Stimulated activated CD4-positive, alpha-beta T cell treated with anti-CD3 and anti-CD28 coated beads, Interleukin-15, amount 100 ng/mL, for 48 hours (primary cell): ENCODE results near the gene MRTO4.
A peak's percentile ranks its signal among the peaks of the same experiment; 100 is the strongest.
"Not testable (repeated sequence)": the region's sequence is repeated elsewhere in the genome, so short reads cannot be mapped to it uniquely, and the experiment has no call there.

Experiments
- DNase-seq, 2 donors: peaks; one replicate each; pipeline ENCODE4 v3.0.0-alpha.2; 2020; ENCODE audit warnings: low read depth in 2 of 2

The MRTO4 gene

DNA sequence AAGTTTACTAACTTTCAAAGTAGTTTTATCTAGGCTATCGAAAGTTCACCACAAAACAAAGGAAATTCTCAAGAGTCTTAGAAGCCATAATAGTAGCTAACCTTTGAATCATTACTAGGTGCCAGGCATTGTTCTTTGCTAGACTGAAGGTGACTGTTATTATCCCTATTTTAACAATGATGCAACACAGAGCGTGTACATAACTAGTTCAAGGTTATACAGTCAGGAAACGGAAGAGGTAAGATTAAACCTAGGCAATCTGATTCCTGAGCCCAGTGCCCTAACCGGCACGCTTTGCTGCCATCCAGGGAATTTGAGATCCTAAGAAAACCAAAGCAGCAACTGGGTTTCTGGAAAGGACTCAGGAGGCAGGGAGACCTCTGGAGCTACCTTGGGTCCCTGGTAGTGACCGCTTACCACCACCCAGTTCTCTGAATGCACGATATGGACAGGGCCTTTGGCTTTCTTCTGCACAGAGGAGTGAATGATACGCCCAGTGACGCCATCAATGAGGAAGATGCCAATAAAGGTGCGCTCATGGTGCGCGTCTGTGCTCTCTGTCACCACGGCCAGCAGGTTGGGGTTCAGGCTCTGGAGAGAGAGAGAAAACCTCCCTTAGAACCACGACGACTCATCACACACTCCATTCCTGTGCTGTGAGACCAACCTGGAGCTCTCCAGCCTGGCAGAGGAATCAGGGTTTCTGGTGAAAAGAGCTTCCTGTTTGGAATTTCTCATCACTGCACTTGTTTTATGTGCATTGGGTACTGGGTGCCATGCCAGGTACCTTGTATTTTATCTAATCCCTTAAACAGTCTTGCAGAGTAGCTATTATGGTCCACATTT lies 28.4 kb upstream of the MRTO4 start:
- DNase-seq, result no peak

DNA sequence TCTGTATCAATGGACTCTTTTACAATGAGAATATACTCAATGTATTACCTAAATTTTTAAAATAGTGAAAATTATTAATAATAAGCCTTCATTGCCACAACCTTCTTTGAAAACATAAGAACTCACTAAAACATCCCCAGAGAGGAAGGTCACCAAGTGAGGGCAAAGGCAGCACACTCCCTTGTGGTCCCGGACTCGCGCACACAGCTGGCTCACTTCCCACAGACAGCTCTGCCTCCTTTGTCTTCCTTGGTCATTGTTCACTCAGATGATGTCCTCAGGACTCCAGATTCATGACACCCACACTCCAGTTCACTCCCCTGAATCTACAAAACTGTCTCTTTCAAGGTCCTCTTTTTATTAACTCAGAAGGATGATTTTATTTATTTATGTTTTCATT lies 22.4 kb upstream of the MRTO4 start:
- DNase-seq, result no peak

GRCh38 chr1:19229828-19230325 lies 21.7 kb upstream of the MRTO4 start:
- DNase-seq, result no peak

DNA sequence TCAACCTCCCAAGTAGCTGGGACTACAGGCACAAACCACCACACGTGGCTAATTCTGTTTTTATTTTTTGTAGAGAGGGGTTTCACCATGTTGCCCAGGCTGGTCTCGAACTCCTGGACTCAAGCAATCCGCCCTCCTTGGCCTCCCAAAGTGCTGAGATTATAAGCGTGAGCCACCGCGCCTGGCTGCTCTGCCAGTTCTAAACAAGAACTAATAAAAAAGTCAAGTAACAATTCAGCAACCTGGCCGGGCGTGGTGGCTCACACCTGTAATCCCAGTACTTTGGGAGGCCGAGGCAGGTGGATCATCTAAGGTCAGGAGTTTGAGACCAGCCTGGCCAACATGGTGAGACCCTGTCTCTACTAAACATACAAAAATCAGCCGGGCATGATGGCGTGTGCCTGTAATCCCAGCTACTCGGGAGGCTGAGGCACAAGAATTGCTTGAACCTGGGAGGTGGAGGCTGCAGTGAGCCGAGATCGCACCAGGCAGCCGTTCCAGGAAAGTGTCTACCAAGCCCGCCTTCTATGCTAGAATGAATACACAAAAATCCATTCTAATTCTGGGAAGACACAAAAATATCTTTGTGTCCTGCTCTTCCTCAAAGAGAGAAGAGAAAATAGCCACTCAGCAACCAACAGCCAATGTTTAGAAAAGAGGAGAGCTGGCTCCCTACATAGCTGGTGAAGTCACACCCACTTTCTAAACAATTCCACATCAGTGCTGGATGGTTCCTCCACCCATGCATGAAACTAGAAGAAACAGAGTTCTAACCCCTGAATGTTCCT lies 19.7 kb upstream of the MRTO4 start:
- not testable (repeated sequence) for DNase-seq

- DNase-seq, result no peak
Observed at GRCh38 chr1:19232524-19232846, 19.1 kb upstream of the MRTO4 start.

- DNase-seq, result no peak
Observed at GRCh38 chr1:19234224-19234623, 17.4 kb upstream of the MRTO4 start.

DNA sequence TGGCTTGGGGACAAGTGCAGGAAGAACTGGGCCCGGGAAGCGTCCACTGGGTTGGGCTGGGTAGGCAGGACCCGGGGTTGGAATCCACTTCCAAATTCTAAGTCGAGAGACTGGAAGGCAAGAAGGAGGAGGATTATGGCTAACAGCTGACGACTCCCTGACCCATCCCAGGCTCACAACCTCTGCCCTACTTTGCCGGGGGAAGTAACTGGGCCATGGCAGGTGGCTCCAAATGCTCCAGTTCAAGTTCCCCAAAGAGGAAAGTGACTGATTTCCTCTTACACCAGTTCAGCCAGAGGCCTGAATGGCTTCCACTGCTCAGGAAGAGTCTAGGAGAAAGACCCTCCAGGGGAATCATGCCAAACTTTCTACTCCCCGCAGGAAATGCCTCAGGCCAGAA lies 11.7 kb upstream of the MRTO4 start:
- no peak for DNase-seq

DNA sequence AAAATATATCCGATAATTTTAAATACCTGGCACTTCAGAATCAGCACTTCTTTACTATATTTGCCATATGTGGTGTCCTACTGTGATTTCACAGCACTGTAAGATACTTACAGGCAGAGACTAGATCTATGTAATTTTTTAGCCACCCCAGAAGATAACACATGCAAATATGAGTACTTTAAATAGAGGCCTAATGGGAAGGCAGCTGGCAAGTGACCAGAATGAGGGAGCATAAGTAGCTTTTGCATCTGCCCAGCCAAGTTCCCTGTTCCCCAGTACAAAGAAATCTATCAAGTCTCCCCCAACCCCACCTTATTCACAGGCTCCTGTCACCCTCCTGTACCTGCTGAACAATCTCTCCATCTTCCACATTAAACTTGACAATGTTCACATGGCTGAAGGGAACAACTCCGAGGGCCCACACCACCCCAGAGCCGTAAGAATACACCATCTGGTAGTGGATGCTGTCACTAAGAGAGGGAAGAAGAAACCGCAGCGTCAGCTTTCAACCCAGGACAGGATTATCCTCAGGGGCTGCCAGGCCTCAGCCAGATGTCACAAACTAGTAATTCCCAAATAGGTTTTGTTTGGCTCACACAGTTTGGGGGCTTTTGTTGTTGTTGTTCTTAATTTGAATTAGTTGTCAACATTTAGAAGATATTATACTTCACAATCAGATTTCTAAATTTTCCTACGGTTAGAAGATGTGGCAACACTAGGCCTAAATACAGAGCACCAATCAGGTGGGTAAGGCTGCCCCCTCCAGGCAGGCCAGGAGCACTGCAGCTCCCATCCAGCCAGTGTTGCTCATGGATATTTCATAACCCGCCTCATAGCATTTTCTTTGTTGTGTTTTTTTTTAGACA lies 10.7 kb upstream of the MRTO4 start:
- DNase-seq, result peak; percentile 46 to 67

DNA sequence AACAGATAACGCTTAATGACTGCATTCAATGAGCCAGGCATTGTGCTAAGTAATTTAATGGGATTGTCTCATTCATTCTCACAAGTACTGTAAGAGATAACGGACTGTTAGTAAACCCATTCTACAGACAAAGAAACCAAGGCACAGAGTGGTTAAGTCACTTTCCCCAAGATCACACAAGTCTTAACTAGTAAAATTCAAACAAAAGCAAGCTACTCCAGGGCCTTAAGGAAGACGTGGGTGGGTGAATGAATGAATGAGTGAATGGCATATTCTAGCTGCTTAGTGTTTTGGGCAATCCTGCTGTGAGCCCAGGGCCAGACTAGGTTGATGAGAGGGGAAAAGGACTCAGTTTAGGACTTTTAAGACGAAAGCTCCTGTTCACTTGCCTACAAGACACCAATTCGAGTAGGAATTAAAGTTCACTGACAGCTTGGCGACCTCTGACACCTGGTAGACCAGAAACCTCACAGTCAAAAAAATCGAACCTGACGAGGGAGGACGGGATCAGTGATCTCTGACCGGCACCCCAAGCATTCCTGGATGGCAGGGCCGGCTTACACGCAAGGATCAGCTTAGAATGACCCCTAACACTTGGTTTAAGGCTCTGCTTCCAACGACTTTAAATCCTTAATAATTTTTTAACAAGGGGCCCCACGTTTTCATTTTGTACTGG lies 838 bp upstream of the MRTO4 start:
- DNase-seq, result no peak

- DNase-seq, result no peak
Observed at GRCh38 chr1:19254416-19254815, 2.8 kb downstream of the MRTO4 start.

DNA sequence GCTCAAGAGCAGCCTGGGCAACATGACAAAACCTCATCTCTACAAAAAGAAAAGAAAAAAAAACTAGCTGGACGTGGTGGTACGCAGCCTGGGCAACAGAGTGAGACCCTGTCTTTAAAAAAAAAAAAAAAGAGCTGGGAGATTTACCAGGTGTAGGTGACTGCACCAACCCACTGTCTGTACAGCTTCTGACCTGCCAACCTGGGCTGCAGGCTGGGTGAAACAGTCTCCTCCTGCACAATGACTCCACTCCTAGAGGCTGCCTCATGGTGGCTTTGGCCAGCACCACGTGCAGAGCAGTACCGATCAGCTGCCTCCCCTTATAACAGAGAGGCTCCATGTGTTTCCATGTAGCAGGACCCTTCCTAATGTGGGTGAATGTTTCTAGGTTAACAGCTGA lies 3.7 kb downstream of the MRTO4 start:
- no peak for DNase-seq

DNA sequence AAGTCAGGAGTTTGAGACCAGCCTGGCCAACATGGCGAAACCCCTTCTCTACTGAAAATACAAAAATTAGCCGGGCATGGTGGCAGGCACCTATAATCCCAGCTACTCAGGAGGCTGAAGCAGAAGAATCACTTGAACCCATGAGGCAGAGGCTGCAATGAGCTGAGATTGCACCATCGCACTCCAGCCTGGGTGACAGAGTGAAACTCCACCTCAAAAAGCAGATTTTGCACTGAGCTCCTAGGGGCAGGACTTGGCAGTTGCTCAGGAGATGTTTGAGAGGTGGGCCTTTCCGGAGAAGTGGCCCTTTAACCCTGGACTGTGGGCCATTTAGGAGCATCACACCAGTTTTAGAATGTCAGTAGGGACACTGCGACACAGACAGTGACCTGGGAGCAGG lies 4.7 kb downstream of the MRTO4 start:
- not testable (repeated sequence) for DNase-seq

DNA sequence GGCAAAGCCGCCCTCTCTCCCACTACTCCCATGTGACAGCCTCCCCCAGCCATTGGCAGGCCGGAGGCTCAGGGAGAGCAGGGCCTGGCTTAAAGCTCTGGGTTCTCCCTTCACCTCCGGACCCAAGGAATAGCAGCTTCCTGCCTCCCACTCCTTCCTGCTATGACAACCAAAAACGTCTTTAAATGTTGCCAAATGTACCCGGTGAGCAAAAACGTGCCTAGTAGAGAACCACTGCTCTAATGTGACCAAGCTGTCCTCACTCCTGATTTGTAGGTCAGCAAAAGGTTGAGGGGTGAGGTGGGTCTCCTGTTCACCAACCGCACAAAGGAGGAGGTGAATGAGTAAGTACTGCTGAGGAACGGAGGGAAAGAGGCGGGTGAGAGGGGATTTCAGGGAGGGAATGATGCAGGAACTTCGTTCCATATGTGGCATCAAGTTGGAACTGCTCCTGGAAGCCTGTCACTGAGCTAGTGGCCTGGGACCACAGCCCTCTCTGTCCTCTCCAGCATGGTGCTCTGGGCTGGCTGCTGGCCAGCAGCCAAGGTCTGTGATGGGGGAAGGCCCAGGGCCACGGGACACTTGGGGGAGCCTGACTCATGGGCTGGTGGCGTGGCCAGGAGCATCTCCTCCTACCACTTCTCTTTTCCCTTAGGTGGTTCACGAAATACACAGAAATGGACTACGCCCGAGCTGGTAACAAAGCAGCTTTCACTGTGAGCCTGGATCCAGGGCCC lies 5.7 kb downstream of the MRTO4 start:
- DNase-seq, result peak in 1 of 2 donors; percentile 24

DNA sequence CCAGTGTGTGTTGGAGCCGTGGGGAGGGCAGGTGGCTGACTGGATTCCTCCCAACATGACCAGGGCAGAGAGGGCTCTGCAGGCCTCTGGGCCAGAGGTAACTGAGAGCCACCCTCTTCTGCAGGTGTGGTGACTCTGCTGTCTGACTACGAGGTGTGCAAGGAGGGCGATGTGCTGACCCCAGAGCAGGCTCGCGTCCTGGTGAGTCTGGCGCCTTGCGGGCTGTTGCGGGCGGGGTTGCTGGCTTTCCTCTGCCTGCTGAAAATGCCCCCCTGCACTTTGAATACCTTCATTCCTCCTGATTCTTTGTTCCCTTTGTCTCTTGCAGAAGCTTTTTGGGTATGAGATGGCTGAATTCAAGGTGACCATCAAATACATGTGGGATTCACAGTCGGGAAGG lies 6.7 kb downstream of the MRTO4 start:
- DNase-seq, result no peak

- no peak for DNase-seq
Observed at GRCh38 chr1:19260211-19261138, 8.9 kb downstream of the MRTO4 start.

GRCh38 chr1:19262047-19262446 lies 10.4 kb downstream of the MRTO4 start:
- no peak for DNase-seq

GRCh38 chr1:19262744-19263143 lies 11.1 kb downstream of the MRTO4 start:
- no peak for DNase-seq

DNA sequence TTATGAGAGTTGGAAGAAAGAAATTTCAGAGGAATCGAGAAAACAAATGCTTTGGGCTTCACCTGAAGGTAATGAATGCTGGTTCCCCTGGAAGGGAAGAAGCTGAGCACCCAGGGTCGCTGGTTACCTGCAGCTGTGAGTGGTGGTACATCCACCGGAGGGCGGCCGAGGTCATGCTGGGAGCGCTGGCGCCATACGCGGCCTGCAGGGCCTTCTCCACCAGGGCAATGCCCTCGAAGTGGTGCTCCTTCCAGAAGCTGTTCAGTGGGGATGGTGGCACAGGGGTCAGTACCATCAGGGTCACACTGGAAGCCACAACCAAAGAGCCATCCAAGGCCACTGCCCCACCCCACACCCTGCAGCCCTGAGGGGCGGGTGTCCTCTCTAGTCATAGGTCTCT lies 16.8 kb downstream of the MRTO4 start:
- DNase-seq, result no peak

DNA sequence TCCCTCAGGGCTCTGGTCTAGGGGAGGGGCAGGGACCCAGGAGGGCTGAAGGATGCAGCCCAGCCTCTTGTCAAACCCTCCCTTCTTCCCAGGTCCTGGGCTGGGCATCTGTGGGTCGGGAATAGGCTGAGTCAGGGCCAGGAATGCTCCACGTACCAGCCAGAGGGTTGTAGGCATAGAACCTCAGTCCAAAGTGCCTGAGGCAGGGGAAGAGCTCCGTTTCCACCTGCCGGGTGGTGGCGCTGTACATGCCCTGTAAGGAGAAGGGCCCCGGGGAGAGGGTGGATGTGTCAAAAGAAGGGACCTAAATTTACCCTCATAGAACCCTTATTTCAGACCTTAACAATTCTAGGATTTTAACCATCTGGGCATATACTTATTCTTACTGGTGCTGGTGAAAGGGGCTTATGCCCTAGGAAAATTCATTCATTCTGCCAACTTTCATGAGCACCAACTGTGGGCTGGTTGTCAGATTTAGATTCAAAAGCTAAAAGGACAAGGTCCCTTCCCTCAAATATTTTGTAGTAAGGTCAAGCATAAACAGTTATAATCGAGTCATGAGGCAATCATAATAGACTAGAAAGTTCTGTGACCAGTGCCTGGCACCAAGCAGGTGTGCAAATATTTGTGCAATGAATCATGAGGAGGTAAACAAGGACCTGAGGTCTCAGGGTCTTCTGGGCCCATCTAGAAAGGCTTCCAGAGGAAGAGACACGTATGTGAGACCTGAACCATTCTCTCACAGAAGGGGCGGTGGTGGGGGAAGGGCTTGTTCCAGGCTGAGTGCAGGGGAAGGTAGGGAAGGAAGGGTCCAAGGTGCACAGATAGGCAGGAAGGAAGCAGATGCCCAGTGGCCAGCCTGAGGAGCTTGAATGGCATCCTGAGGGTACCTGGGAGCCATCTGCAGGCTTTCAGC lies 18.1 kb downstream of the MRTO4 start:
- DNase-seq, result not testable (repeated sequence)
